Pulmonary artery endothelial cell (primary cell): ENCODE data around the gene CCDC148. TPM values are rescaled to one million over a fixed set of nuclear protein-coding genes. Genes with fewer than 3 reads are reported as not detected.
"Not testable (repeated sequence)": the region's sequence is repeated elsewhere in the genome, so short reads cannot be mapped to it uniquely, and the experiment has no call there.

Experiments
- DNase-seq: peaks from one replicate; pipeline ENCODE4 v3.0.0-alpha.2; 2011; ENCODE audit warnings: low read depth, low spot score
- total RNA-seq: library from RNA; depleted of rRNA; stranded (reverse); fragments of >200 nt; gene quantifications from 2 replicates; pipeline ENCODE4 v1.2.3, GENCODE V29; 2014

Gene CCDC148
- total RNA-seq, 1 donor from 2014 or later: not detected

DNA sequence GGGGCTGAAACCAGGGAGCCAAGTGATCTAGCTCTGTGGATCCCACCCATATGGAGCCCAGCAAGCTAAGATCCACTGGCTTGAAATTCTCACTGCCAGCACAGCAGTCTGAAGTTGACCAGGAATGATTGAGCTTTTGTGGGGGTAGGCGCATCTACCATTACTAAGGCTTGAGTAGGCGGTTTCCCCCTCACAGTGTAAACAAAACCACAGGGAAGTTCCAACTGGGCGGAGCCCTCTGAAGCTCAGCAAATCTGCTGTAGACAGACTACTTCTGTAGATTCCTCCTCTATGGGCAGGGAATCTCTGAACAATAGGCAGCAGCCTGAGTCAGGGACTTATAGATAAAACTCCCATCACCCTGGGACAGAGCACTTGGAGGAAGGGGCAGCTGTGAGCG, 96.7 kb downstream of the CCDC148 start:
- no peak for DNase-seq

DNA sequence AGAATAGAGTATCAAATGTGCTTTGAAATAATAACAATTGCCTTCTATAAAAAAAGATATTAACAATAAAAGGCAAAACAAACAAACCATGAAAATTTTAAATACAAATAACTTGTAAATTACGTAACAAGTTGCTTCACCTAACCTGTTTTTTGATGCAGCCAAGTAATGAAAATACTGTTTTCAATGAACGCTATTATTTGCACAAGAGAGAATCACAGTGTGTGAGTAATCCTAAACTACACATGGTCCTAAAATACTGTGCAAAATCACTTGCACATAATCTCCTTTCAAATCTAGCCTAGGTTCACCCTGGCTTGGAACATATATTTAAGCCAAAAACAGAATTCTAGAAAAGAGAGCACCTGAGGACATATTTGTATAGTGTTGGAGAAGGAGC, 98.9 kb downstream of the CCDC148 start:
- no peak for DNase-seq

DNA sequence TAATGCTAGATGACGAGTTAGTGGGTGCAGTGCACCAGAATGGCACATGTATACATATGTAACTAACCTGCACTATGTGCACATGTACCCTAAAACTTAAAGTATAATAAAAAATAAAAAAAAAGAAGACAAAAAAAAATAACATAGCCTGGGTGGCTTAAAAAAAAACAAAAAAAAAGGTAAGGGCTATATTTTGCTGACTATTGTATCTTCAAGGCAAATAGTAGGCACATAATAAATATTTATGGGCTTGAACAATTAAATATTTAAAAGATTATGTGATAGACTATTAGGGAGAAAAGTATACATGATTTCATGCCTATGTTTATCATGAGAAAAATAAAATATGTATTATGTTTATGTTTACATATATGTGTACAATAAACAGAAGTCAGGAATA, 99.4 kb downstream of the CCDC148 start:
- DNase-seq: no peak

DNA sequence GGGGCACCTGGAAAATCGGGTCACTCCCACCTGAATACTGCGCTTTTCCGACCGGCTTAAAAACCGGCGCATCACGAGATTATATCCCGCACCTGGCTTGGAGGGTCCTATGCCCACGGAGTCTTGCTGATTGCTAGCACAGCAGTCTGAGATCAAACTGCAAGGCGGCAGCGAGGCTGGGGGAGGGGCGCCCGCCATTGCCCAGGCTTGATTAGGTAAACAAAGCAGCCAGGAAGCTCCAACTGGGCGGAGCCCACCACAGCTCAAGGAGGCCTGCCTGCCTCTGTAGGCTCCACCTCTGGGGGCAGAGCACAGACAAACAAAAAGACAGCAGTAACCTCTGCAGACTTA, 105.1 kb downstream of the CCDC148 start:
- not testable (repeated sequence) for DNase-seq

DNA sequence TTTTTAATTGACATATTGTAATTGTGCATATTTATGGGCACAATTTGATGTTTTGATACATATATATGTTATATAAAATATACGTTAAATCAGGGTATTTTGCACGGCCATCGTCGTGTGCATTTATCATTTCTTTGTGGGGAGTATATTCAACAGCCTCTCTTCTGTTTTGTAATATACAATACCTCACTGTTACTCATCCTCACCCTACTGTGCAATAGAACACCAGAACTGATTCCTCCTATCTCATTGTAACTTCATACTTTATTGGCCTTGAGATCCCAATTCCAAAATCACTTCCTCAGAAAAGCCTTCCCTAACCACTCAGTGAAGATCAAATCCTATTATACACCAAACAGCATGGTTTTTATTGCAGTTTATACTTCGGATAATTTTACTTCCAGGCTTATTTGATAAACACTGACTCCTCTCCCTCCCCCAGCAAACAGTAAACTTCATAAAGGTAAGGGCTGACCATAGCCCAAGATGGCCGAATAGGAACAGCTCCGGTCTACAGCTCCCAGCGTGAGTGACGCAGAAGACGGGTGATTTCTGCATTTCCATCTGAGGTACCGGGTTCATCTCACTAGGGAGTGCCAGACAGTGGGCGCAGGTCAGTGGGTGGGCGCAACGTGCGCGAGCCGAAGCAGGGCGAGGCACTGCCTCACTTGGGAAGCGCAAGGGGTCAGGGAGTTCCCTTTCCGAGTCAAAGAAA, 105.6 kb downstream of the CCDC148 start:
- DNase-seq: not testable (repeated sequence)

DNA sequence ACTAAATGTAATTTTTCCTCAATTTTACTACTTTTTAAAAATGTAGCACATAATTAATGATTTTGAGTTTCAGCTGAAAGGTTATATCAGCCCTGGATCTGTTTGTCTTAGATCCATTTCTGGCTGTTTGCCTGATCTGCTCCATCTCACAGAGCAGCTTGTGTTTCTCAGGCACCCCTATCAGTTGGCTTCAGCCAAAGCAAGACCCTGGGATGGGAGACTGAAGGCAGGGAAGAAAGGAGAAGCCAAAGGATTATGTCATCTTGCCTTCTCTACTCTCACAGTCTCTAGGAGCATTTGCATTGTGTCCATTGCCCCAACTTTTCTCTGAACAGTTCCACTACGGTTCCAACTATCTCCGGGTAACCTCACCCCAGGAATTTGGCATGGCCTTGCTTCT, 110.5 kb downstream of the CCDC148 start:
- no peak for DNase-seq

DNA sequence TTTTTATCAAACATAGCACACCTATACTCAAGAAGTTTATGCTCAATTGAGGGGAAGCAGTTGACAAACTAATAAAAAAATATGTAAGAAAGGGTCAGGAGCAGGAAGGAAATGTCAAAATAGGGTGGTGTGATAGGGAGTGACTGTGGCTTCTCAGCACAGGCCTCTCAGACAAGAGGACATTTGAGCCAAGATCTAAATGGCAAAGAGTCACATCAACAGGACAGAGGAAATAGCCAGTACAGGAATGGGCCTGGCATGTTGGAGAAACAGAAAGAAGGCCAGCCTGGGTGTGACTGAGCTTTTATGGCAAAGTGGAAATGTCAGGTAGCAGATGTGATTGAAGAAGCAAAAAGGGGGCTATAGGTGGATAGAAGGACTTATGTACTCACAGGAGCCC, 117.0 kb downstream of the CCDC148 start:
- DNase-seq: no peak

DNA sequence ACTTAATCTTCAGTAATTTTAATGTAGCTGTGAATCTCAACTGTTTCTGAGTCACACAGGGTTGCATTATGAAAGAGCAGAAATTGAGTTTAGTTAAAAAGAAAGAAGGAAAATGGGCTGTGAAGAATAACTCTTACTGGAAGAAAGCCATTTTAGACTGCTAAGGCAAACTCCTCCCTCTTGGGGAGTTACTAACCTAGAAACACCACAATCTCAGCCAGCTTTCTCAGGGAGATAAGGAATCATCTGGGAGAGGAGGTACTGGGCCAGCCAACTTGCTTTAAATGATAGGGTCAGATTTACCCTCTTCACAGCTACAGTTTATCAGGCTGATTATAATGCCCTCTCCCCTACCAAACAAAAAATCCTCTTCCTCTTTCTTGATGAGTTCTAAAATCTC, 119.5 kb downstream of the CCDC148 start:
- no peak for DNase-seq

DNA sequence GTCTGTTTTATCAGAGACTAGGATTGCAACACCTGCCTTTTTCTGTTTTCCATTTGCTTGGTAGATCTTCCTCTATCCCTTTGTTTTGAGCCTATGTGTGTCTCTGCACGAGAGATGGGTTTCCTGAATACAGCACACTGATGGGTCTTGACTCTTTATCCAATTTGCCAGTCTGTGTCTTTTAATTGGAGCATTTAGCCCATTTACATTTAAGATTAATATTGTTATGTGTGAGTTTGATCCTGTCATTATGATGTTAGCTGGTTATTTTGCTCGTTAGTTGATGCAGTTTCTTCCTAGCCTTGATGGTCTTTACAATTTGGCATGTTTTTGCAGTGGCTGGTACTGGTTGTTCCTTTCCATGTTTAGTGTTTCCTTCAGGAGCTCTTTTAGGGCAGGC, 124.8 kb downstream of the CCDC148 start:
- DNase-seq: not testable (repeated sequence)

DNA sequence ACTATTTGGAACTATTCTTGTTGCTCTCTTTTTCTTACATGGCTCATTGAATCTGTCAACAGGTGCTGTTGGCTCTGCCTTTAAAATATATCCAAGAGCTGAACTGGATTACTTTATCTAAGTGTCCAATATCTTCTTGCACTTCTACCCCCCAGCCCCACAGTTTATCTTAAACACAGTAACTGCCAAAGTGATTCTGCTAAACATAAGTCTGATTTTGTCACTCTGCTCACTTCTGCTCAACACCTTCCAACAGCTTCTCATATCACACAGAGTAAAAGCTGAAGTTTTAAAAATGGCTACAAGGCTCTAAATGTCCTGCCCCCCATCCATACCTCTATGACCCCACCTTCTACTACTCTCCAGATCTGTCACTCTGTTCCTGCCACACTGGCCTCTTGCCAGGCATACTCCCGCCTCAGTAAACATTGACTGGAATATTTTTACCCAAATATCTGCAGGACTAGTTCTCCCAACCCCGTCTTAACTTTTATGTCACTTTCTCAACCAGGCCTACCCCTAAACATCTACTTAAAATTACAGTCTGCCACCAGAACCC, 130.7 kb downstream of the CCDC148 start:
- no peak for DNase-seq

DNA sequence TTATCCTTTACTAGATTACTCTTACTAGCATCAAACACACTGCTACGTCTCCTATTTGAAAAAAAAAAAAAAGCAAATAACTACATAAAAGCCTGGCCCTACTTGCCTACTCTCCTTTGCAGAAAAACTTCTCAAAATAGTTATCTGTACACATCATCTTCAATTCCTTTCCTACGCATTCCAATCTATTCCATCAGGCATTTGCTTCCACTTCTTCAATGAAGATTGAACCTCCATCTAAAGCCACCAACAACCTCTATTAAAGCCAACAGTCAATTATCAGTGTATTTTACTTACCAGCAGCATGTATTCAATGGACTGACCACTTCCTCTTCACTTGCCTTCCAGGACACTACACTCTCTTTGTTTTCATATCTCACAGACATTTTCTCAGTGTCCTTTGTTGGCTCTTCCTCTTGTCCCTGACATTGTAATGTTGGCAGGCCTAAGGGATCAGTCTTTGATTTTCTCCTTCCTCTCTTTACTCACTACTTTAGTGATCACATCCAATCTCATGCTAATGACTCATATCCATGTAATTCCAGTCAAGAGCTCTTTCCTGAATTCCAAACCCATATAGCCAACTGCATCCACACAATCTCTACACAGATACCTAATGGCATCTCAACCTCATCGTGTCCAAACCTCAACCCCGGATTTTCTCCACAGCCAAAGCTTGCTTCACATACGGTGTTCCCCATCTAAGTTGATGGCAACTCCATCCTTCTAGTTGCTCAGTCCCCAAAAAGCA, 131.3 kb downstream of the CCDC148 start:
- DNase-seq: no peak

DNA sequence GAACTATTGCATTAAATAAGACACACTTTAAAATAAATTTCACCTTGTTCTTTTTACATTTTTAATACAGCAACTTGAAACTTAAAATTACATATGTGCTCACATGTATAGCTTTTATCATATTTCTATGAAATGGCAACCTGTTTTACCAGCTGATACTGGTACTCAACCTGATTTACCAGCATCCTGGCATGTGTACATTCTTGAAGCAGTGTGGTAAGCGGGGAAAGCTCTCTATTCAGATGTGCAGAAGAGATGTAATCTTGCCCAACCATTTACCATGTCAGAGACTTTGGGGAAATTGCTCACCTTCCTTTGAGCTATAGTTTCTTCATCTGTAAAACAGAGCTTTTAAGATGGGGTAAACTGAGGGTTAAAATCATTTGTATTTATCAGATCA, 133.2 kb downstream of the CCDC148 start:
- DNase-seq: no peak

DNA sequence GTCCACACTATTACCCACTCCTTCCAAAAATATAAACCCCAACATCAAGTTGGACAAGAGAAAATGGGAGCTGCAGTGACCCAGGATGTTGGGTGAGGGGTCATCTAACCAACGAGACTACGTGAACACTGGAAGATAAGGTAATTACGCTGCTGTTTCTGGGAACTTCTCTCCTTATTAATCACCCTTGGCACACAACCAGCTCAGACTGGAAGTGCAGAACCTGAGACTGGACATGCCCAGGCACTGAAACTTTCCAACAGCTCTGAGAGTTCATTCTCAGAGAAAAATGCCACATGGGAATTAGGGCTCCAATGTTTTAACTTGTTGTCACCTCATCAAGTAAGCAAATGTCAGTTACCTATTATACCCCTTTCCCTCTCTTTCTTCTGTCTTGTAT, 135.3 kb downstream of the CCDC148 start:
- no peak for DNase-seq

DNA sequence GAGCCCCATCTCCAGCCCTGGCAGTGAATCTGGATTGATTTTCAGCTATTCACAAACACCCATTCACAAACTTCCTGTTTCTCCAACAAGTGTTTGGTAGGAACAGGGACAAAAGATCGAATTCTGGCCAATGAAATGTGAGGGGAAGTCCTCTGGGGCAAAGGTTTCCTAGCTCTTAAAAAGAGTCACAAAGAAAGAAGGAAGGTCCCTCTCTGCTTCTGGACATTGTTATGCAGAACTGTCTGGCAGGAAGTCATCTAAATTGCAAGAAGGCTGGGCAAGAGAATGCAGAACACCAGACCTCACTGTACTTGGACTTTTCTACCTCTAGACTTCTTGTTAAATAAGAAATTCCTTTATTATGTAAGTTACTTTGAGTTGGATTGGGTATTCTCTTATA, 137.3 kb downstream of the CCDC148 start:
- DNase-seq: no peak

DNA sequence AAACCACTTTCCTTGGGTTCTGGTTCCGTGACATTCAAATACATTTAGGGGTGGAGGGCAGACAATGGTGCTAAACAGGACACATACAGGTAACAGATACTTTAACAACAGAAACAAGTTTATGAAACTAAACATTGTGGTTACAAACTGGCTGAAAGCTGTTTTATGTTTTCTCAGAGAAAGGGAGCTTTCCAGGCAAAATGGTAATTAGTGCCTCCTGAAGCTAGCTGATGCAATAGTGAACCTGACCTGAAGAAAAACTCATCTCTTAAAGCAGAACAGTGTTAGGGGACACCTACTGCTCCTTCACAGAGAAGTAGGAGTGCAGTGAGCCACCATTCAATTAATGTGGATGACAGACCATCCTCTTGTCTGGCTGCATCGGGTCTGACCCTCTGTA, 138.9 kb downstream of the CCDC148 start:
- no peak for DNase-seq

DNA sequence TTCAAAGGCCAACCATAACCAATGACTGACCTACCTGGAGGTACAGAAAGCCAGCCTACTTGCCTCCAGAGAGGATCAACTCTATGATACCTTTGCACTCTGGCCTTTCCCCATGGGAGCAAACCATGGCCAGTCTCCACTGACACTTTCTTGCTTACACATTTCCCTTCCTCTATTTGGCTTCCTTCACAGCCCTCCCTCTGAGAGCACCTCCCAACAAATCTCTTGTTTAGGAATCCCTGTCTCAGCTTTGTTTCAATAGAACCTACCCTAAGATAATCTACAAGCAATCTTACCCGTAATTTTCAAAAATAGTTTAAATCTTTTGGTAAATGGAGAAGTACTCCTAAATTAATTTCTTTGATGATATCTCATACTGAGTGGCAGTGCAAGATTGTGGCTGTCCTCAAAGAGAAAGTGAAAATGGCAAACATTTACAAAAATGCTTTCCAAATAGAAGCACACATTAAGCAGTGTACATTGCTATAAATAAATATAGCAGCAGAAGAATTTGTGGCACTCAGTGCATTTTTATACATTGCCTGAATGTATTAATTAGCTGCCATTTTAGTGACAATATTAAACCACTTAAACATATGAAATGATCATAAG, 140.6 kb downstream of the CCDC148 start:
- DNase-seq: no peak

DNA sequence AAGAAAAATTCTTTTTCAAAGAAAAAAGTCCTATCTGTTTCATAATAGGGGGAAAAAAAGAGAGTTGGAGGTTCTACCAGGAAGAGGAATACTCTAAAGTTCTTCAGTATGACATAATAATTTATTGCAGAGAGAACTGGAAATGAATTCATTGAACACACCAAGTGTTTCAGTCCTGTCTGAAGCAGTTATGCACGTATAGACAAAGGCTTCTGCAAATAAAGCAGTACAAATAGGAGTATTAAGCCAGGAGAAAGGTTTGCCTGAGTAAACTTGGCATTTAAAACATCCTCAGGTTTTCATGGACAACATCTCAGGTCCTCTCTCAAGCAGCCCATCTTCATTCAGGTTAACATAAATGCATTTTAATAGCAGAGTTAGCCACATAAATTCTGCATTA, 141.6 kb downstream of the CCDC148 start:
- DNase-seq: no peak

DNA sequence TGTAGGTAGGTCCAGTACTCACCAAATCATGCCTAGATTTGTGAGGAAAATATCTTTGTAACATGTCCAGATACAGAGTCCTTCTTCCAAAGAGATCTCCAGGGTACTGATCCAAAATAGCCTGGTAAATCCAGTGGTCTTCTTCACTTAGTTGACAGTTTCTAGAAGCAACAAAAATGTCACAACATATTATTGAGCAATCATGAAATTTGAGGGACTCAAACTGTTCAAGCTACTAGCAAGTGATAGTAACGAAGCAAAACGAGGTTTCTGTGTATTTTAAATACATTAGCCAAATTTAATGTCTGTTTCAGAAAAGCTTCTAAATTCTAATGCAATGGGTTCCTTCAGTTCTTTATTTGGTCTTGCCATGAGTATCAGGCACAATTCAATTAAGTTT, 142.8 kb downstream of the CCDC148 start:
- no peak for DNase-seq

DNA sequence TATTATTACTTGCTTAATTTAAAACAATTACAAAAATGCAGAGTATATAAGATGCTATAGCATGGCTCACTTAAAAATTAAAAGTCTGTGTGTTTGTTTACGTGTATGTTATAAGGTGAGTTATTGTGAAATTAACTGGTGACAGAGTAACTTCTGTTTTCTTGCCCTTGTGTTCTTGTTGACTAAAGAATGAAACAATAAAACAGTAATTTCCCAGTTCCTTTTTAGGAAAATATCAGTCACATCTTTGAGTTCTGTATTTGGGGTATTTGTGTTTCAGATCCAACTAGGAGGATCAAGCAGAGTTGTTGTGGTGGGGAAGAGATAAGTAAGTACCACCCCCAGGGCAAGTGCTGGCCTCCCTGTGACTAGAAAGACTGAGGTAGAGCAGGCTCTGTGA, 143.6 kb downstream of the CCDC148 start:
- DNase-seq: no peak

DNA sequence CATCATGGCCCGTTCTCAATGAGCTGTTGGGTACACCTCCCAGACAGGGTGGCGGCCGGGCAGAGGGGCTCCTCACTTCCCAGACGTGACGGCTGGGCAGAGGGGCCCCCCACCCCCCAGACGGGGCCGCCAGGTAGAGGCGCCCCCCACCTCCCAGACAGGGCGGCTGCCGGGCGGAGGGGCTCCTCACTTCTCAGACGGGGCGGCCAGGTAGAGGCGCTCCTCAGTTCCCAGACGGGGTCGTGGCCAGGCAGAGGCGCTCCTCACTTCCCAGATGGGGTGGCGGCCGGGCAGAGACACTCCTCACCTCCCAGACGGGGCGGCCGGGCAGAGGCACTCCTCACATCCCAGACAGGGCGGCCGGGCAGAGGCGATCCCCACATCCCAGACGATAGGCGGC, 146.1 kb downstream of the CCDC148 start:
- not testable (repeated sequence) for DNase-seq

DNA sequence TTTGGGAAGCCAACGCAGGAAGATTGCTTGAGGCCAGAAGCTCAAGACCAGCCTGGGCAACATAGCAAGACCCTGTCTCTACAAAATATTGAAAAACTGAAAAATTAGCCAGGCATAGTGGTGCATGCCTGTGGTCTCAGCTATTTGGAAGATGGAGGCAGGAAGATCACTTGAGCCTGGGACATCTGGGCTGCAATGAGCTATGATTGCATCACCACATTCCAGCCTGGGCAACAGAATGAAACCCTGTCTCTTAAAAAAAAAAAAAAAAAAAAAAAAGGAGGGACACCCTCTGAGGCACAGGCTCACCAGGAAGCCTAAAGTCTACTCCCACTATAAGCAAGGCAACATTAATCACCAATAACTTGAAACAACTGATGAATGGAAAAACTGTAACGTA, 151.1 kb downstream of the CCDC148 start:
- DNase-seq: no peak

DNA sequence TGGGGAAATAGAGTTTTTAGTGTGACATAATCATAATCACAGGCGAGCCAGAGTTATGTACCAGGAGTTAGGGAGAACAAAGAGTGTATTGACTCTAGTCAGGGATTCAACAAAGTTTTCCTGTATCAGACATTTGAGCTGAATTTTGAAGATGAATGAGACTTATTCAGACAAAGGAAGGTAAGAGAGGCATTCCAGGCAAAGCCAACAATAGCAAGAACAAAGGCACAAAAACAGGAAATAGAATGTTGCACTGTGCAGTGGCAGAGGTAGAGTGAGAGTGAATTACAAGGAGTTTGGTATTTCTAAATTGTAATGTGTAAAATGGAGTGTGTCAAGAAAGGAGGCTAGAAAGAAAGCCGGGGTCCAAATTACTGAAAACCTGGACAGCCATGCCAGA, 156.2 kb downstream of the CCDC148 start:
- DNase-seq: no peak

DNA sequence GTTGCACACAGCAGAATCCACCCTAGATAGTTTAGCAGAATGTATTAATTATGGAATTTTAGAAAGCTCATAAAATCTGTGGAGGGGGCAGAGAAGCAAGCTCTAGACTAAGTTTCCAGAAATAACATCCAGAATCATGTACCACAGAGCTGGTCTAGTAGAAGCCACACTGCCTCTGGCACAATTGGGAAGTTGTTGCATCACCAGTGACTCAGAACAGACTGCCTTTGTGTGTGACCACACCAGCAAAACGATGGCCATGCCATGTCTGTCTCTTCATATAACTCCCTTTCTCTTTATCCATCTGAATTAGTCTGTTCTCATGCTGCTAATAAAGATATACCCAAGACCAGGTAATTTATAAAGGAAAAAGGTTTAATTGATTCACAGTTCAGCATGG, 158.9 kb downstream of the CCDC148 start:
- DNase-seq: no peak
